HUES48 (cell line): ENCODE measurements around the gene LALBA.

Experiments used
- H3K27ac ChIP-seq: one replicate; pipeline ENCODE4 v1.7.0; 2013; ENCODE audit warnings: low read depth, low read length, inconsistent platforms
- H3K27me3 ChIP-seq: 2 replicates; pipeline ENCODE4 v1.6.1; 2013; ENCODE audit warnings: mild to moderate bottlenecking, low read length; ENCODE audit not compliant: control insufficient read depth, insufficient read depth
- H3K36me3 ChIP-seq: 2 replicates; pipeline ENCODE4 v1.6.1; 2013; ENCODE audit warnings: low read length; ENCODE audit not compliant: control insufficient read depth, insufficient read depth
- H3K4me1 ChIP-seq: 2 replicates; pipeline ENCODE4 v1.6.1; 2013; ENCODE audit warnings: mild to moderate bottlenecking, low read length; ENCODE audit not compliant: control insufficient read depth, insufficient read depth
- H3K4me3 ChIP-seq: 2 replicates; pipeline ENCODE4 v1.5.1; 2013; ENCODE audit warnings: mild to moderate bottlenecking, low read depth, low read length
- H3K9ac ChIP-seq: 2 replicates; pipeline ENCODE4 v1.6.1; 2013; ENCODE audit warnings: mild to moderate bottlenecking, low read depth, low read length, moderate library complexity
- H3K9me3 ChIP-seq: 2 replicates; pipeline ENCODE4 v1.6.1; 2013; ENCODE audit warnings: low read length; ENCODE audit not compliant: control insufficient read depth, insufficient read depth

The LALBA gene

DNA sequence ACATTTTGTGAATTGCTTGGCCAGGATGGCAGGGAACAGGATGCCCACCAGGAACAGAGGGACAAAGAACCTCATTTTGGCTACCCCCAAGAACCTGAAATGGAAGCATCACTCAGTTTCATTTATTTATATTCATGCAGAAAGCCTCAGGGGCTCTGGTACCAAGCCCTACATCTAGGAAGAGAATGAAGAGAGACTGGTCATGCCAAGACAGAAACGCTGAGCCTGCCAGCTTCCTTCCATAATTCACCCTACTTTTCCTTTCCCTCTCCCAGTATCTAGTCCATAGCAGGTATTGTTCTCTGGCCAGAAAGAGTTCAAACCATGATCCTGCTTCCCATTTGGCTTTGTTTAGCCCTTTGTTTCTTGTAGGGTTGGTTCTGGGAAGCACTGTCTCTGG lies at the start of gene LALBA:
LALBA (minus strand) TSS at position 101 of the 400 bp plus-strand sequence; CDS start at position 75, 26 bp downstream.
- H3K4me1 ChIP-seq: no peaks in the 10 kb centered on the region
- no peak within 1 kb of the TSS for H3K9ac ChIP-seq
- H3K4me3 ChIP-seq: no peak within 1 kb of the TSS
- H3K9me3 ChIP-seq: no peaks in the 10 kb centered on the region
- no peak within 1 kb of the TSS for H3K27ac ChIP-seq
- H3K27me3 ChIP-seq: no peaks in the 10 kb centered on the region
- no peaks in the 10 kb centered on the region for H3K36me3 ChIP-seq

DNA sequence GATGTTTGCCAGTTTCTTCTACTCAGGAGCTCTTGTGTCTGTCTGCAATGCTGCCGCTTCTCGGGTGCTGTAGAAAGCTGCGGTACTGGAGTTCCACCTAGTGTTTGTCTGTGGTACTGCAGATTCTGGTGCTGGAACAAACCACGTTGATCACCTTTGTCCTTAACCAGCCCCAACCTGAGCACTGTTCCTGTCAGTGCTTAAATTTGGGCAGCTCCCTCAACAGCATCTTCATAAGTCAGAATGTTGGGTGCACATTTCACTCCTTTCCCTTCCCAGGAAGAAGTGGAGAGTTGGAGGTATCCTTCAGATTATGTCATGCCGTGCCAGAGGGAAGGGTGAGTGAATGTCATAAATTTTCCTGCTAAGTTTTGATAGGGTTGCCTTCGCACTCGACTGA lies 48.7 kb upstream of the LALBA start:
- Histone ChIP-seq H3K4me1 (no peaks in the 10 kb centered on the region), H3K9me3 (no peaks in the 10 kb centered on the region), H3K27ac (no peak overlapping the region), H3K27me3 (no peaks in the 10 kb centered on the region), H3K9ac (no peak overlapping the region), H3K36me3 (no peaks in the 10 kb centered on the region), H3K4me3 (no peak overlapping the region)

DNA sequence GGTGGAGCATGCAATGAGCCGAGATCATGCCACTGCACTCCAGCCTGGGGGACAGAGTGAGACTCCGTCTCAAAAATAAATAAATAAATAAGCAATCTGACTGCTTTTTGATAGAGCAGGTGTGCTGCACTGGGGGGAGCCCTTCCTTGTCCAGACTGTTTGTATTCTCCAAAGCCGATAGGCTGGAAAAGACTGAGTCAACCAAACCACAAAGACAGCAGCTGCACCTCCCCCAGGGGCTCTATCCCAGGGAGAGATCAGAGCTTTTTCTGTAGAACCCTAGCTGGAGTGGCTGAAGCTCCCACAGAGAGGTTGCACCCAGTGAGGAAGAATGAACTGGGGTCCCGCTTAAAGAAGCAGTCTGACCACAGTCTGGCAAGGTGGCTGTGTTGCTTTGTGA lies 45.8 kb upstream of the LALBA start:
- no peak overlapping the region for H3K9ac ChIP-seq
- no peaks in the 10 kb centered on the region for H3K4me1 ChIP-seq
- H3K4me3 ChIP-seq: no peak overlapping the region
- H3K27me3 ChIP-seq: no peaks in the 10 kb centered on the region
- H3K9me3 ChIP-seq: no peaks in the 10 kb centered on the region; the same call in 1 of the 2 replicates
- H3K36me3 ChIP-seq: no peaks in the 10 kb centered on the region
- H3K27ac ChIP-seq: no peak overlapping the region

DNA sequence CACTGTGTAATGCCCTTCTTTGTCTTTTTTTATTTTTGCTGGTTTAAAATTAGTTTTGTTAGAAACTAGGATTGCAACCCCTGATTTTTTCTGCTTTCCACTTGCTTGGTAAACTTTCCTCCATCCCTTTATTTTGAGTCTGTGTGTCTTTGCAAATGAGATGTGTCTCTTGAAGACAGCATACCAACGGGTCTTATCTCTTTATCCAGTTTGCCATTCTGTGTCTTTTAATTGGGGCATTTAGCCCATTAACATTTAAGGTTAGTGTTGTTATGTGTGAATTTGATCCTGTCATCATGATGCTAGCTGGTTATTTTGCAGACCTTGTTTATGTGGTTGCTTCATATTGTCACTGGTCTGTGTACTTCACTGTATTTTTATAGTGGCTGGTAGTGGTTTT lies 43.5 kb upstream of the LALBA start:
- Histone ChIP-seq H3K4me1 (no peaks in the 10 kb centered on the region), H3K9ac (no peak overlapping the region), H3K27ac (no peak overlapping the region), H3K9me3 (peaks cover 2% of the 10 kb centered on the region; the same call in 1 of the 2 replicates), H3K27me3 (no peaks in the 10 kb centered on the region), H3K4me3 (no peak overlapping the region), H3K36me3 (no peaks in the 10 kb centered on the region)

DNA sequence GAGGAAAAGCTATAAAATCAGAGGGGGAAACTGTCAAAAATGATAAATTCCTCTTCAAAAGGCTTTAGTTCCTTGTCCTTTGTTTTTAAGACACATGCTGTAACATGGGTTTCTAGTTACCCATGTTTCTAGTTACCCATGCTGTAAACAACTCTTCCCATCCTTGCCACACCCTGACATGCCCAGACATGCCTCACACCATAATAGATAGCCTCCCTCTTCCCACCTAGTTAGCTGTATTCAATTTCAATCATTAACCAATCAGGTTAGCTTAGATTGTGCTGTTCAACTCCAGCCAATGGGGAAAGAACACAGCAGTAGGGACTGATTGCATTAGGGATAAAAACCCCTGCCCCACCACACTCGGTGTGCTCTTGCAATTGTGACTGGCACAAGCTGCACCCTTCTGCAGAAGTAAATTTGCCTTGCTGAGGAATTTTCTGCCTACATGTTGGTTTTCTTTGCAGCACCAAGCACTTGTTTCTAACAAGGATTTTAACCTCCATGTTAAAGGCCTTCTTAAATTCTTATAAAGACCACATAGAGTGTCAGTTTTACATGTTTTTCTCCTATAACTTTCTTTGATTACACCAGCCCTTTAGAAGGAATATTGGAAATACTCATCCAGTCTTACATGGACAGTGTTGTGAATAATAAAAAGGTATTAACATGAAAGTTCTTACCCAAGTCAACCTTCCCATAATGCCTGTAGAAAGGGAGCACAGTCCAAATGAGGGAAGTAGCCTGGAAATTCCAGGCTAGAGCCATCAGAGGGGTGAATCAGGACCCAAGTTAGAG lies 32.5 kb upstream of the LALBA start:
- Histone ChIP-seq H3K27ac (no peak overlapping the region), H3K27me3 (no peaks in the 10 kb centered on the region)

DNA sequence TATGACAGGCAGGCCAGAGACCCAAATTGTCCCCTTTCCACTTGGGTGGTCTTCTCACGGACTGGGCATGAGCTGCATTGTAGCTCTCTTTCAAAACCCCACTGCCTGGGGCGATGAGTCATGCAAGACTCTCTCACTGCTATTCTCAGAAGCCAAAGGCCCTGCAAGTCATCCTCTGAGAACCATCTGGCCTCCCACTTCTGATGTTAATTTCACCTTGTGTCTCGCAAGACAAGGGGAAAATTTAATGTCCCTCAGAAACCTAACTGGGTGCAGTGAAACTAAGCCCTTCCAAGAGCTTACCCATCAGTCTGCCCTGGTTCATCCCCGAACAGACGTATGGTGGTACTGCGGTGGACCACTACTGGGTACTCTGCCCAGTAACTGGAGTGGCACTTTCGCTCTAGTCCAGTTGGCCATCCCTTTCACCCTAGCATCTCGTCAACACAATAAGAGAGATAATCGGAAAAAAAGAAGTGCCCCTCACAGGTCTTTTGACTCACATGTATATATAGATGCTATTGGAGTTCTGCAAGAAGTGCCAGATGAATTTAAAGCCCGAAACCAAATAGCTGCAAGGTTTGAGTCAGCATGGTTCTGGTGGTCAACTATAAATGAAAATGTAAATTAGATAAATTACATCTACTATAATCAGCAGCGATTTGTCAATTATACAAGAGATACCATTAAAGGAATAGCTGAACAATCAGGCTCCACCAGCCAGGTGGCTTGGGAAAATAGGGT lies 31.3 kb upstream of the LALBA start:
- Histone ChIP-seq H3K9me3 (peaks cover 29% of the 10 kb centered on the region), H3K9ac (no peak overlapping the region), H3K27me3 (no peaks in the 10 kb centered on the region), H3K36me3 (no peaks in the 10 kb centered on the region), H3K4me1 (peaks cover 14% of the 10 kb centered on the region), H3K27ac (peak overlapping the region; percentile 88), H3K4me3 (no peak overlapping the region; the same call in 1 of the 2 replicates)

More for the DNA sequence above, 32.5 kb upstream of the LALBA start:
- 0 out of 2 replicates have a peak overlapping the region, but pooled peaks have one; percentile 10 for H3K4me3 ChIP-seq
- peaks cover 40% of the 10 kb centered on the region for H3K9me3 ChIP-seq
- no peaks in the 10 kb centered on the region for H3K36me3 ChIP-seq
- H3K4me1 ChIP-seq: peaks cover 14% of the 10 kb centered on the region
- H3K9ac ChIP-seq: no peak overlapping the region

DNA sequence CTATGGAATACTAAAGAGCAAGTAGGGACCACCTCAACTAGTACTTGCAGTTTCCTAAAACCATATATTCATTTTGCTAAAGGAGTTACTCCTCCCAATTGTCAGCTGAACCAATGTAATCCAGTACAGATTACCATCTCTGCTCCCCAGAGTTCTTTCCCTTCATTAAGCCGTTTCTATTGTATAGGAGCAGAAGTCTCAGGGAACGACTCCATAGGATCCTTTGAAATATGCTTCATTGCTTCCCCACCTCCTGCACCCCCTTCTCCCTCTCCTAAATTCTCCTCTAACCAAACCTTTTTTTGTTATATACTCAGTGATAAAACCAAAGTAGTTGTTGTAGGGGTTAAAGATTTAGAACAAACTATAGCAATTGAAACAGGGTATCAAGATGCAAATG lies 30.7 kb upstream of the LALBA start:
- Histone ChIP-seq H3K4me3 (no peak overlapping the region), H3K36me3 (no peaks in the 10 kb centered on the region), H3K27ac (peak overlapping the region; percentile 63), H3K9me3 (peaks cover 24% of the 10 kb centered on the region), H3K9ac (no peak overlapping the region), H3K27me3 (no peaks in the 10 kb centered on the region), H3K4me1 (peaks cover 14% of the 10 kb centered on the region)

DNA sequence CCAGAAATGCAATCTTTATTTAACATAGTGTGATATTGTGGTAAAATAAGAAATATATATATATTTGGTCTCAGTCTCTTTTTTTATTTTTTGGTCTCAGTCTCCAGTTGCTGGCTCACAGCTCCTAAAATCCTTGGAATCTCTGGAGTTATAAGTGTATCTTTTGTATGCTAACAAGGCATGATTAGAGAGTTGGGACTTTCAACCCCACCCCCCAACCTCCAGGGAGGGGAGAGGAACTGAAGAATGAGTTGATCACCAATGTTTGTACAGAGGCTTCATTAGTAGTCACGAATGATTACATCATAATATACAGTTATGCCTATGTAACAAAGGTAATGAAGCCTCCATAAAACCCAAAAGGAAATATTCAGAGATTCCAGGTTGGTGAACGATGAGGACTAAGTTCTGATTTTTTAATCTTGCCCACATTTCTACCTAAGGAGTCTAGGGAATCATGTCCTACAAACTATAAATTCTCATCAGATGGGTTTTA lies 22.8 kb upstream of the LALBA start:
- H3K9ac ChIP-seq: no peak overlapping the region
- no peaks in the 10 kb centered on the region for H3K36me3 ChIP-seq
- H3K27ac ChIP-seq: no peak overlapping the region
- H3K9me3 ChIP-seq: no peaks in the 10 kb centered on the region; the same call in 1 of the 2 replicates
- no peaks in the 10 kb centered on the region for H3K27me3 ChIP-seq
- no peak overlapping the region for H3K4me3 ChIP-seq
- no peaks in the 10 kb centered on the region for H3K4me1 ChIP-seq

DNA sequence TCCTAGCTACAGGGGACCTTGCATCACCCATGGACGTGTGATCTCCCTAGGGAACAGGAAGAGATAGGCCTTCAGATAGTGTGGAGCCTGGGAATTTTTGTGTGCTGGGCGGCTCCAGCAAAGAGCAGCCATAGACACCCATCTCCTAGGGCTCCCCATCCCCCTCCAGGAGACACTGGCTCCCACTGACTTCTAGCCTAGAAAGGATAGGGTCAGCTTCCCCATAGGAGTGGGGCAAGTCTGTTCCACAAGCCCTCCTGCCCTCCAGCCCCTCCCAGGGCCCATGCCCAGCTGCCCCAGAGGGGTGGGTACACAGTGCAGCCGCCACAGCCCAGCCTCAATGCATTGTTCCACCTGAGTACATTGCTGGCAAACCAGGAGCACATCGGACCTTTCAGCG lies 16.5 kb upstream of the LALBA start:
- H3K27ac ChIP-seq: no peak overlapping the region
- no peaks in the 10 kb centered on the region for H3K4me1 ChIP-seq
- H3K36me3 ChIP-seq: no peaks in the 10 kb centered on the region
- H3K4me3 ChIP-seq: no peak overlapping the region
- no peak overlapping the region for H3K9ac ChIP-seq
- H3K27me3 ChIP-seq: no peaks in the 10 kb centered on the region
- H3K9me3 ChIP-seq: no peaks in the 10 kb centered on the region

DNA sequence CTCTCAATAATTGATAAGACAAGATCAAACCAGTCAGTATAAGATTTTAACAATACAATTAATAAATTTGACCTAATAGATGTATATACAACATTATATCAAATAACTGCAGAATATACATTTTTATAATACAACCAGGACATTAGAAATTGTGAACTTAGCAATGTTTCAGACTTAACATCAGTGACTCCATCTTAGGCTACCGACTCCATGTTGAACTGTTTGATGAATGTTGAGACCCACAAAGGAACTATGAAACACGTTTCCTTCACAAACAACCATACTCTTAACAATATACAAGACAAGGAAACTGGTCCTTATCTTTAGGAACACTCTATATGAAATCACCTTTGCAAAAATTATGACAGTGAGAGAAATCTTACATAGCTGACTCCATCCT lies 13.9 kb upstream of the LALBA start:
- no peak overlapping the region for H3K27ac ChIP-seq
- H3K9ac ChIP-seq: no peak overlapping the region
- H3K36me3 ChIP-seq: no peaks in the 10 kb centered on the region
- no peaks in the 10 kb centered on the region for H3K9me3 ChIP-seq
- H3K4me1 ChIP-seq: no peaks in the 10 kb centered on the region
- H3K4me3 ChIP-seq: no peak overlapping the region
- H3K27me3 ChIP-seq: no peaks in the 10 kb centered on the region

DNA sequence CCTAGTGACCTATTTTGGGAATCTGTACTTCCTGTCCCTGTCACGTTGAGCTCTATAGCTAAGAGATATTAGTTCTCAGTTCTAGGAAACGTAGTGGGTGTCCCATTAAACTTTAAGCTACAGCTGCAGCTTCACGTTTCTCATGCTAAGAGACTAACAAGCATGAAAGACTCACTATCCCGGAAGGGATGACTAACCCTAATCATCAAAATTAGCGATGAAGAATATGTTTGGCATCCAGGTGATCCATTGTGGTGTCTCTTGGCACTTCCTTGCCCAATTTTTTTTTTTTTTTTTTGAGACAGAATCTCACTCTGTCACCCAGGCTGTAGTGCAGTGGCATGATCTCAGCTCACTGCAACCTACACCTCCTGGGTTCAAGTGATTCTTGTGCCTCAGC lies 11.0 kb upstream of the LALBA start:
- H3K4me1 ChIP-seq: no peaks in the 10 kb centered on the region
- no peaks in the 10 kb centered on the region for H3K27me3 ChIP-seq
- no peak overlapping the region for H3K27ac ChIP-seq
- no peak overlapping the region for H3K9ac ChIP-seq
- no peak overlapping the region for H3K4me3 ChIP-seq
- no peaks in the 10 kb centered on the region for H3K9me3 ChIP-seq
- no peaks in the 10 kb centered on the region for H3K36me3 ChIP-seq
